HG03439 (cell line): ENCODE results near the gene RNF130.
"Not testable (repeated sequence)": the region's sequence is repeated elsewhere in the genome, so short reads cannot be mapped to it uniquely, and the experiment has no call there.

ENCODE experiments used
- ATAC-seq: cut with Tn5 transposase; IDR thresholded peaks from one replicate; pipeline ENCODE4 v1.9.1; 2021; ENCODE audit warnings: mild to moderate bottlenecking, moderate library complexity; ENCODE audit not compliant: unreplicated experiment

RNF130 gene

GRCh38 chr5:179978792-179979191, 92.8 kb downstream of the RNF130 start:
- ATAC-seq = no peak

- no peak for ATAC-seq
These were observed 95.8 kb downstream of the RNF130 start for GRCh38 chr5:179975713-179976134.

GRCh38 chr5:179974946-179975712, 96.4 kb downstream of the RNF130 start:
- ATAC-seq = peak; percentile 73

DNA sequence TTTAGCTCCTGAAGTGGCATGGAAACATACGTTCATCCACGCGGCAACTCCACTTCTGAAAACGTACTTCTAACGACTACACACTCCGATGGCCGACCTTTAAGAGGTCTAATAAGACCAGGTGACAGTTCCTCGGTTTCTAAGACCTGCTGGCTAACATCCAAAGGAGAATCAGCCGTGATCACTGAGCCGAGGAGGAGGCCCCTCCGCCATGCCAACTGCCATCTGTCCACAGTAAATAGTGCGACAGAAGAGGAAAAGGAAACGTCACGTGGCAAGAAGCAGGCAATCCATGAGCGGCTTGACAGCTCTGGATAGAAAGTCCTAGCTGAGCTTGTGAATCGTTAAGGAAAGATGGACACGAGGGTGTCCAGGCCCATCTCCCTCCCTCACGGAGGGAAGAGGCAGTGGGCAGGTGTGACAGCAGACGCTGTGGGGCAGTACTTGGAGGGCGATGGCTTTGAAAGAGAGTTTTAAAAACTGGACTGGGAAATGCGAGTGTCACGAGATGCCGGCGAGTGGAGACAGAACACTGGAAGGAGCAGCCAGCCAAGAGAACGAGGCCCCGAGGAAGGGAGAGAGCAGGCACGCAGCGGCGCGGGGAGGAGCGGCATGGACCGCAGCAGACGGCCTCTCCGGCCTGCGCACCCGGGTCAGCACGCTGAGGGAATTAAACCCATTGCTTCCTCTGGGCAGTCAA, 97.2 kb downstream of the RNF130 start:
- no peak for ATAC-seq

DNA sequence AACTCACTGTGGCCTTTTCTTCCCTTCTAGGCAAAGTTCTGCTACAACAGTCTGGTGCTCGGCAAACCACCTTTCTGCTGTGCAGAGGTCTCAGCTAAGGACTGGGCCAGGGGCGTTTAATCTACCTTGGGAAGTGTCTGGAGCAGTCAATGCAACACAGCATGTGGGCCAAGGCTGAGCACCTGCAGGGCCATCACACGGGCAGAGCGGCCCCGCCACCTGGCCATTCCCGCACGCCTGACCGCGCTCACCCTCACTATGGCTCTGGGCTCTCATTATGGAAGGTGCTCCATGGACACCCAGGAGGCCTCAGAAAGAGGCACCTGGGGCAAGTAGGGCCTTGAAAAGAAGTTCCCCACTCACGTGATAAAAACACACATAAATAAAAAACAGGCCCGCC, 98.2 kb downstream of the RNF130 start:
- ATAC-seq = no peak

DNA sequence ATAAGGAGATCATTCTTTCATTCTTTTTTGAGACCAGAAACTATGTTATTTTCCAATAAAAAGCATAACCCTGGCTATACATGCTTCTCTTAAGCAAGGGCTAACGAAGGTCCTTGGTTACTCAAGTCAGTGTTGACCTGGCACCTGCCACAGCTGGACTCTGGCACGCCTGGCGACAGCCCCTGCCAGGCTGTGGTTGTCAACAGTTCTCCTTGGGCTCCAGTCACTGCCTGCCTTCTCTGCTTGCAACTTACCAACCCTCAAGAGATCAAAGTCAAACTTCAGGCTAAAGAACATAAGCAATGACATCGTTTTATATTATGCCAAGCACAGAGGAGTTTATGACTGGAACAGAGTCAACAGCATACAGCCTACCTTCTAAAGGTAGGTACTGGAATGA, 102.4 kb downstream of the RNF130 start:
- no peak for ATAC-seq

DNA sequence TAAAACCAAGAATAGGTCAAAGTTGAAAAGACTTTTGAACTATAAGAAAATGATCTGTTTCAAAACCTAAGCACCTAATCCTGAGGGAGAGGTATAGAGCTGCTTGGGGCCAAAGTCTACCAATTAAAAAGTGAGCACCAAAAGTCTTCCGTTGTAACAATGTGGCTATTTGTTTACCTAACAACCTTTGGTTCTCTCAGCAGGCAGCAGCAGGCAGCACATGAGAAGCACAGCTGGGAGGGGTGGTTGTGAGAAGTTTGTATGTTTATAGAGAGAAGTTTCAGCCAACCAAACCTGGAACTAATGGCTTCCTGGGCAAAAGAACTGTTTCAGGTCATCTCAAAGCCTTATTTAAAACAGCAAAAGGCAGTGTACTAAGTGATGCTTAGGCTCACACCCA, 104.1 kb downstream of the RNF130 start:
- ATAC-seq = no peak

- ATAC-seq = no peak
These were observed 107.5 kb downstream of the RNF130 start for GRCh38 chr5:179964015-179964414.

- no peak for ATAC-seq
These were observed 108.2 kb downstream of the RNF130 start for GRCh38 chr5:179963375-179963774.

GRCh38 chr5:179960204-179960831, 111.2 kb downstream of the RNF130 start:
- ATAC-seq = no peak

DNA sequence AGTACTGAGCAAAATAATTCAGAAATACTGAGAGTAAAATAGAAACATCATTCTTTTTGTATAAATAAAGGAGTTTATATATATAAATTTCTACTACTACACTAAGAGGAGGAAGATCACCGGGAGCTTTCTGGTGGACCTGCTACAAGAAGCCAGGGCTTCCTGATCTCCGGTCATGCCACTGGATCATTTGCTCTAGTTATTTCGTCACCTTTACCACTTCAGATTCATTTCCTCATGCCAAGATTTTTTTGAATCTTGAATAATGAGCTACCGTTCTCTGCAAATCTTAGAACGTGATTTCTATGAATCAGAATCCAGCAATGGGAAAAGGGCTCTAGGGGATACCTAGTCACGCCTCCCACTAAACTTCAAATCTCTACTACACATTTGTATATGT, 111.9 kb downstream of the RNF130 start:
- ATAC-seq = no peak

DNA sequence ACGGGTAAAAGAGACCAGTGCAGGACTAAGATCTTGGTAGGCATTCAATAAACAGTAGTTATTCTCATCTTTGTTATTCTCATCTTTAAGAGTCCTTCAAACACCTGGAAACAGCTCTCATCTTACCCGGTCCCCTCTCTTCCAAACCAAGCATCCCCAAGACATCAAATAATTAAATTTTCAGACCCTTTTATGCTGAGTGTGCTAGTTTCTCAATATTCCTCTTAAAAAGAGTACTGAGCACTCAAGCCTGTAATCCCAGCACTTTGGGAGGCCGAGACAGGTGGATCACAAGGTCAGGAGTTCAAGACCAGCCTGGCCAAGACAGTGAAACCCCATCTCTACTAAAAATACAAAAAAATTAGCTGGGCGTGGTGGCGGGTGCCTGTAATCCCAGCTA, 112.4 kb downstream of the RNF130 start:
- ATAC-seq = not testable (repeated sequence)

- ATAC-seq = no peak
These were observed 115.9 kb downstream of the RNF130 start for GRCh38 chr5:179955630-179956029.

DNA sequence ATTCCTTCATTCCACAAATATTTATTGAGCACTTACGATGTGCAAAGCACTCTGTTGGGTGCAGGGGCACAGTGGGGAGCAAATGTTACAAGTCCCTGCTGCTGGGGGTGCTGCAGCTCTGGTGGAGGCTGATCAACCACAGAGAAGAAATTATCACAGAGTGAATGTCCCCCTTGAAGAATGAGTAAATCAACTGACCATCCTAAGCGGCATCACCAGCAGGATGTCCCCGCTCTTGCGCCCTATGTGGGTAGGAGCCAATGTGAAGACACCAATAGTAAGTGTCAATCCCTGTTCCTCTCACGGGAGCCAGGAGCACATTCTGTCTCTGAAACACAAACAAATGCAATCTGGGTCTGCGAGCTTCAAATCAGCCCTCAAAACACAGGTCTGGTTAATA, 116.5 kb downstream of the RNF130 start:
- no peak for ATAC-seq

- ATAC-seq = no peak
These were observed 117.1 kb downstream of the RNF130 start for GRCh38 chr5:179954434-179954833.

- ATAC-seq = no peak
These were observed 117.6 kb downstream of the RNF130 start for GRCh38 chr5:179953987-179954386.

DNA sequence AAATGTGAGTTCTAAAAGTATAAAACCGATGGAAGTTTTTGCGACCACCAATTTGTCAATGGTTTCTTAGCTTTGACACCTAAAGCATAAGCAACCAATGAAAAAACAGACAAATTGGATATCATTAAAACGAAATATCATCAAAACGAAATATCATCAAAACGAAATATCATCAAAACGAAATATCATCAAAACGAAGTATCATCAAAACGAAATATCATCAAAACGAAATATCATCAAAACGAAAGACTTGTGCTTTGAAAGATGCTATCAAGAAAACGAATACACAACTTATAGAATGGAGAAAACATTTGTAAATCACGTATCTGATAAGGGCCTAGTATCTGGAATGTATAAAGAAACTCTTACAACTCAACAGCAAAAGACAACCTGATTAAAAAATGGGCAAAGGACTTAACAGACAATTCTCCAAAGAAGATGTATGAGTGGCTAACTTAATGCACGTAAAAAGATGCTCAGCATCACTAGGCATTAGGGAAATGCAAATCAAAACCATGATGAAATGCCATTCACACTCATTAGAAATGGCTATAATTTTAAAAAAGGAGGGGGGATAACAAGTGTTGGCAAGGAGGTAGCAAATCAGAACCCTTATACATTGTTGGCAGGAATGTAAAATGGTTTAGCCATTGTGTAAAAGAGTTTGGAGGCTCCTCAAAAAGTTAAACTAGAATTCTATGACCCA, 134.4 kb downstream of the RNF130 start:
- no peak for ATAC-seq

GRCh38 chr5:179930788-179931473, 140.6 kb downstream of the RNF130 start:
- no peak for ATAC-seq

- no peak for ATAC-seq
These were observed 143.7 kb downstream of the RNF130 start for GRCh38 chr5:179927824-179928223.

DNA sequence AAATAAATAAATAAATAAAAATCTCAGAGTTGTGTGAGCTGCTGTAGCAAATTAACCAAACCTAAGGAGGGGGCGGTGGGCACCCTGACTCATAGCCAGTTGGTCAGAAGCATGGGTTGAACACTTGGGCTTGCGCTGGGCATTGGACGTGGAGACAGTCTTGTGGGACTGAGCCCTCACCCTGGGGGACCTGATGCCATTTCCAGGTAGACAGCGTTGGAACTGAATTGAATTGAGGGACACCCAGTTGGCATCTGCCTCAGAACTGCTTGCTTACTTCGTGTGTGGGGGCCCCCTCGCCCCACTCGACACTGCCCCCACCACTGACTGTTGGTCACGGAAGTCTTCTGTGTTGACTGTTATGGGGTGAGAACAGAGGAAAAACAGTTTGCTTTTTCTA, 144.9 kb downstream of the RNF130 start:
- ATAC-seq = no peak

DNA sequence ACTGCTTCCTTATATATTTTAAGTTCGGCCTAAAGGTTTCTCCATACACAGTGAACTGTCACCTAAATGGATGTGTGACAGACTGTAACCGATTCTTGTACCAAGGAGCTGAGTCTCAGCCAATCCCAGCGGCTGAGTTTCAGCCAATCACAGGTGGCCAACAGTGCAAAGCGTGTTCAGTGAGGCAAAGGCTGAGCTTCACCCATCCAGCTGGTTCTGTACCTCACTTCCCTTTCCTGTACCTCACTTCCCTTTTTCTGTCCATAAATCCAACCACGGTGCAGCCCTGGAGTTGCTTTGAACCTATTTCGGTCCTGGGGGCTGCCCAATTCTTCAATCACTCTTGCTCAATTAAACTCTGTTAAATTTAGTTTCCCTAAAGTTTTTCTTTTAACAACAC, 148.1 kb downstream of the RNF130 start:
- ATAC-seq = no peak
